CD4-positive, alpha-beta T cell treated with Interleukin-15 for 4 hours (primary cell): ENCODE data around the gene CDK7.

Source experiments
- DNase-seq: peaks from one replicate; pipeline ENCODE4 v3.0.0-alpha.2; 2020; ENCODE audit warnings: low spot score

The CDK7 gene

DNA sequence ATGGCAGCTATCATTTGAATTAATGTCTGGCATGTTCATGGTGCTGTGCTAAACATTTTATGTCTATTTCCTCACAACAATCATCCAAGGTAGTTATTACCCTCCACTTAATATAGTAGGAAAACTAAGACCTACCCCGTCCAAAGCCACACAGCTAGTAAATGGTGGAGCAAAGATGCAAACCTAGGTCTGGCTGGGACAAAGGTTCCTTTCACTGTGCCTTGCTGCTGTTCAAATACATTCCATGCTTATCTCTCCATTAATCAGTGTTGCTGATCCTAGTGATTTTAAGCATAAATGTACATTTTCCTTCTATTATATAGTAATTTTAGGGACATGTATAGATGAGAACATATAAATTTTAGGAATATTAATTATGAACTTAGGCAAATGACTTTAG lies 59.2 kb downstream of the CDK7 start:
- DNase-seq: no peak

- no peak for DNase-seq
These were observed 60.5 kb downstream of the CDK7 start for GRCh38 chr5:69295088-69295754.

GRCh38 chr5:69299625-69300024 lies 64.9 kb downstream of the CDK7 start:
- no peak for DNase-seq

GRCh38 chr5:69300537-69301203 lies 66.0 kb downstream of the CDK7 start:
- DNase-seq: no peak

GRCh38 chr5:69305512-69305911 lies 70.8 kb downstream of the CDK7 start:
- no peak for DNase-seq

GRCh38 chr5:69308046-69308553 lies 73.4 kb downstream of the CDK7 start:
- DNase-seq: no peak

DNA sequence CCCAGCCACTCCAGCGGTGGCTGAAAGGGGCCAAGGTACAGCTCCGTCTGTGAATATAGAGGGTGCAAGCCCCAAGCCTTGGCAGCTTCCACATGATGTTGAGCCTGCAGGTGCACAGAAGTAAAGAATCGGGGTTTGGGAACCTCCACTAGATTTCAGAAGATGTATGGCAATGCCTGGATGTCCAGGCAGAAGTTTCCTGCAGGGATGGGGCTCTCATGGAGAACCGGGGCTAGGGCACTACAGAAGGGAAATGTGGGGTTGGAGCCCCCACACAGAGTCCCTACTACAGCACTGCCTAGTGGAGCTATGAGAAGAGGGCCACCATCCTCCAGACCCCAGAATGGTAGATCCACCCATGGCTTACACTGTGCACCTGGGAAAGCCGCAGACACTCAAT lies 74.7 kb downstream of the CDK7 start:
- no peak for DNase-seq

GRCh38 chr5:69312459-69313160 lies 77.9 kb downstream of the CDK7 start:
- no peak for DNase-seq

DNA sequence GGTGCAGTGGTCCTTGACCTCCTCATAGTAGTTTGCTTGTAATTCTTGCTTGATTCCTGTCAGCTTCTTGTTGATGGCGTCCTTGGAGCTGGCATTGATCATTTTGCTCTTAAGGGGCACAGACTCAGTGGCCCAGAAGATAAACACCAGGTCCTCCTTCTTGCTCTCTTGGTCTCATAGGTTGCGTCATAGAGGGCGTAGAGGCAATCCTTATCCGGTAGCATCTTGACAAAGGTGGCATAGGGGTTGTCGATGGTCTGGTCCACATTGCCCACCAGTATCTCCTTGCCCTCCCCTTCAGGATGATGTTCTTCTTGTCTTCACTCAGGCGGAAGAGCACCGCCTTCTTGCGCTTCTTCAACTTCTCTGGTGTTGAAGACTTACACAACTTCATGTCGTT lies 78.7 kb downstream of the CDK7 start:
- DNase-seq: no peak

DNA sequence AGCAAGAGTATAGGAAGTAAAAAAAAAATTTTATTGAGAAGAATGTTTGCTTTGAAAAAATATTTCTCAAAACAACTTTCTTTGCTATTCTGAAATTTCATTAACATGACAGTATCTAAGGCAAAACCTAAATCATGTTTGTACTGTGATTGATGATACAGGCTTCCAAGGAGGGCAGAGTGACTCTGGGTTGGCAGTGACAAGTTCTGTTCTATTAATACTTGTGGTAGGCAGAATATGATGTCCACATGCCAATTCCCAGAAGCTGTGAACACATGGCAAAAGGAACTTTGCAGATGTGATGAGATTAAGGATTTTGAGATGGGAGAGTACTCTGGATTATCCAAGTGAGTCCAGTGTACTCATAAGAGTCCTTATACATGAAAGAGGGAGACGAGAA lies 81.3 kb downstream of the CDK7 start:
- no peak for DNase-seq

- no peak for DNase-seq
These were observed 82.7 kb downstream of the CDK7 start for GRCh38 chr5:69317391-69317790.

DNA sequence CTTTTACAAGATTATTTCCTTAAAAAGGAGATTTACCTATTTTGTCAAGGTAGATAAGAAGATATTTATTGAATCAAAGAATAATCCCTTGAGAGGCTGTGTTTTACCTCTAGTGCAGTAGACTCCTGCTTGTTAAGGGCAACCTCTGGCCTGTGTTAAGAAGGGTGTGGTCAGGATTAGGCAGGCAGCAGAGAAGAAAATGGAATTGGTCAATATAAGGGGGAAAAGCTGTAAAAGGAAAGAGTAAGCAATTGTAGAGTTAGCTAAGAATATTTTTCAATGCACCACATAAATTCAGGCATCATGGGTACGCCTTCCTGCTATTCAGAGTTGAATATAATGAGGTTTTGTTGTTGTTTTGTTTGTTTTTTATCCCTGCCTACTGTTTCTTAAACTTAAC lies 91.7 kb downstream of the CDK7 start:
- no peak for DNase-seq
